Forelimb muscle (tissue), 1 donor: Measurements from ENCODE around the gene CYB561A3. TPM values are rescaled to one million over a fixed set of nuclear protein-coding genes. Genes with fewer than 3 reads are reported as not detected.

ENCODE experiments used
- DNase-seq: peaks from one replicate; pipeline ENCODE4 v3.0.0-alpha.2; 2013; ENCODE audit warnings: low read depth
- polyA plus RNA-seq: library from polyadenylated mRNA; unstranded; fragments of 120-200 nt; gene quantifications from one replicate; pipeline ENCODE4 v1.2.1, GENCODE V29; 2013; ENCODE audit not compliant: insufficient read length

CYB561A3 gene
- polyA plus RNA-seq, 1 donor: 16.4 TPM

DNA sequence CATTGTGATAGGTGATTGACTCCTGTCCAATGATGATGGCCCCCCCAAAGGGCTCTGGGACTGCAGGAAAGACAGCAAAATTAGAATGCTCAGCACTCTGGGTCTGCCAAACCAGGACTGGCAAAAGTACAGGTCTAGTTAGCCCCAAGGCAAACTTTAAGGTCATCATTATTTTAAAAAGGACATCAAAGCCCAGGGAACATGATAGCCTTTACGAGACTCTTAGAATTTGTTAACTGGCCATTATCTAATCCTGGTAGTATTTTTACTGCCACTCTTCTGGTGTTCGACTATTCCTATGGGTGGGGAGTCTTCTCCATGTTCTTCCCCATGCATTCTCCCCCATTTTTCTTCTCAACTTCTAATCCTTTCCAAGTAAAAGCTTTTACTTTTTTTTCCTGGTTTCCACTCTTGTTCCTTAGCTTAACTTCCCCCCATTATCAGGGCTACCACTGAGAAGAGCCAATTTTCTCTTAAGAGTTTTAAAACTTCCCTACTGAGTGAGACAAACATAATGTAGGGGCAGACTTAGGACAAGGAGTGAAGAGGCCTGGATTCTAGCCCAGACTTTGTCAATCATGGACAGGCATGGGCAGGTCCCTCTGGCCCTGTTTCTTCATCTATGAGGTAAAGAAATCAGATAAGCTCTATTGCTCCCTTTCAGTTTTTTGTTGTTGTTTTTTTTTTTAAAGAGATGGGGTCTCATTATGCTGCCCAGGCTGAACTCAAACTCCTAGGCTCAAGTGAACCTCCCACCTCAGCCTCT lies 35.9 kb downstream of the CYB561A3 start:
- DNase-seq: no peak

DNA sequence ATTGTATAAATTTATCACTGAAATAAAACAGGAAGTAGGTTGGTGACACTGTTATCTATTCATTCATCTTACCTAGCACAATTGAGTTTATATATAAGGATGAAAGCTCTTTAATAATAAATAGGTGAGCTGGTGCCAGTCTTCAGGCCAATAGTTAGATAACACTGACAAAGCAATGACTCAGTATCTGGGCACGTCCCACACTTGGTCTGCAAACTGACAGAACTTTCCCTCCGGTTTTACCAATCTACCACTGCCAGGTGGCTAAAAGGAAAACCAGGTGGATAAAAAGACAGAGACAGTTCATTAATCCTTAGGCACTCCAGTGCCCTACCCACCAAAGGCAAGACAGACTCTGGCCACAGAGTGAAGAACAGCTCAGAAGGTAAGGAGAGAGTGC lies 46.4 kb downstream of the CYB561A3 start:
- DNase-seq: no peak

DNA sequence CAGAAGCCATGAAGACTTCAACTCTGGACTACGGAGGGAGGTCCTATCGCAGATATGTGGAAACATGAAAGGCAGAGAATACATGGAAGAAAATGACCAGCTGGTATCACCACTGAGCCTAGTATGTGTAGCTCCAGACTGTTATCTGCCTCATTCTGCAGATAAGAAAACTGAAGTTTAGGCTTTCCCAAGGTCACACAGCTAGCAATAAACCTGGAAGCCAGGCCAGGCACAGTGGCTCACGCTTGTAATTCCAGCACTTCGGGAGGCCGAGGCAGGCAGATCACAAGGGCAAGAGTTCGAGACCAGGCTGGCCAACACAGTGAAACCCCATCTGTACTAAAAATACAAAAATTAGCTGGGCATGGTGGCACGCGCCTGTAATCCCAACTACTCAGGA lies 50.9 kb downstream of the CYB561A3 start:
- no peak for DNase-seq

DNA sequence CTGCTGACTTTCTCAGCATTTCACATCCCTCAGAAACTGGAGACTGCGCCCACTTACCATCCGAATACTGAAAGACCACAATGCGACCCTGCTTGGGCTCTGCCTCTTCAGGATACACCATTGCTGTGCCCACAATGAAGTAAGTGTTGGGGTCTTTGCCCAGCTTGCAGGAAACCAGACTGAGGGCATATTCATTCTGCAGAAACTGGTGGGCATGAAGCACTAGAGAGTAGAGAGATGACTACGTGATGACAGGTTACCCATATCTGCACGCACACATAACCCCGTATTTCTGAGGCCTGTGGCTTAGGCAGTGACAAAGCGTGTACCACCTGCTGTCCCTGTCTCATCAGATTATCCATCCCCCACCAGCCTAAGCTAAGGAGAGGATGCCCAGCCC lies 51.9 kb downstream of the CYB561A3 start:
- DNase-seq: no peak

DNA sequence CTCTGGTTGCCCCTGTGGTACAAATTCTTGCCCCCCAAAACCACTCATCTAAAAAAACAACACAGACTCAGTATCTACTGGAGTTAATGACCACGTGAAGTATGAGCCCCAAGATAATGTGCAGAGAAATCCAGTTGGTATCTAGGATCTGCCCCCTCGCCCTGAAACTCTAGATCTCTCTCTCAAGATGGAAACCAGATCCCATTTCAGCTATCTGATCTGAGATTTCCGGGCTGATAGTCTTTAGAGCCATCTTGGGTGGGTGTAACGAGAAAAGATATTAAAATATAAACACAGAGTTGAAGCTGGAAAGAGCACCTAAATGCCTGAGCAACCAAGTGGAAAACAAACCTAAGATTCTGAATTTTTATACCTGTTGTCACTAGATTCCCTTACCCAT lies 52.5 kb downstream of the CYB561A3 start:
- DNase-seq: no peak

DNA sequence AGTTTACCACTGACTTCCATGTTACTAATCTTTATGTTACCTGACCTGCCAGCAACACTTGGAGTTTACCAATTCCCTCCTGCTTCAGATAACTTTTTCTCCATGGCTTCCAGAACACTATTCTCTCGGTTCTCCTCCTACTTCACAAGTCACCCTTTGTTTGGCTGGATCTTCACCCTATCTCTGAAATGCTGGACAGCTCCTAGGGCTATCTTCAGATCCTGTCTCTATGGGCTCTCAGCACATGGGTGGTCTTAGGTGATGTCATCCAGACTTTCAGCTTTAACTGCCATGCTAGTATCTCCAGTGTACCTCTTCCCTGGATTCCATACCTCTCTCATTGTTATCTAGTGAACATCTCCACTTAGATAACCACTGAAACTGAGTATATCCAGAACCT lies 54.3 kb downstream of the CYB561A3 start:
- DNase-seq: no peak

DNA sequence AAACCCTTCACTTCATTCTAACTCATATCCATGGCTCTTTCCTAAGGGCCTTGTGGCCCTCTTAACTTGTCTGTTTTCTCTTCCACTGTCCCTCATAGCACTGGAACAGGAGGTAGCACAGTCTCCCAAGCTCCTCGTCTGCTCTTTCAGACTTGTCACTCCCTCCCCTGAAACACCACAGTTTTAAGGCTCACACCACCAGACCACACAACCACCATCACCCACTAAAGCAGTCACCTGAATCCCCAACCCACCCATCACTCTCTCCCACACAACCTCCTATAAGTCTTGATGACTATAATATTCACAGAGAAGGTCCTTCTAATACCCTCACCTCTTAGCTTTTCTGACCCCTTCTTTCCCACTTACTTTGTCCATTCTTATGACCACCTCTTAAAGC lies 55.5 kb downstream of the CYB561A3 start:
- DNase-seq: no peak

DNA sequence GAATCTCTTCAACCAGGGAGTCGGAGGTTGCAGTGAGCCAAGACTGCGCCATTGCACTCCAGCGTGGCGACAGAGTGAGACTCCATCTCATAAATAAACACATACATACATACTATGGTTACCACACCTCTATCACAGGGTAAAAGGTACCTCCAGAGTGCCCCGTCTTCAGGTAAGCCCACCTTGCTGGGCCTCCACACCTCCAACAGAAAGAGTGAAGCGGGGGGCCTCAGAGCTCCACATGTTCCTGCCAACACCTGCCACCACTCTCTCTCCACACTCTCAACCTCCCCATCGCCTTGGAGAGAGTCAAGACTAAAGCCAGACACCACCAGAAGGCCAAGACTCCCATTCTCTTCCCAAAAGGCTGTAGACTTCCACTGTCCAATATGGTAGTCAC lies 56.3 kb downstream of the CYB561A3 start:
- DNase-seq: no peak

DNA sequence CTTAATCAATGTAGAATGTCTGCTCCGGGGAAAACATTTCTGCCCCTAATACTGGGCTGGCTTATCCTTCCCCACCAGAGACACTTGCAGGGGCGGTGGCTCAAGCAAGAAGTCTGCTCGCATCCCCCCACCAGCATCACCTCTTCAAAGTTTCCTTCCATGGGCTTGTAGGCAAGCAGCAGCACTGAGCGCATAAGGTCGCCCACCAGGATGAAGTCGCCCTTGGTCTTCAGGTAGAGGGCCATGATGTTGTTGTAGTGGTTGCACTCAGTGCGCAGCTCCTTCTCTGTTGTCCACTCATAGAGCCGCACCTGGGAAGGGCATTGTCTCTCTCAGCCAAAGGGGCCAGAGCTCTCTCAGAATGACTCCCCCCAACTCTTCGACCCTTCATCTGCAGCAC lies 58.0 kb downstream of the CYB561A3 start:
- no peak for DNase-seq

DNA sequence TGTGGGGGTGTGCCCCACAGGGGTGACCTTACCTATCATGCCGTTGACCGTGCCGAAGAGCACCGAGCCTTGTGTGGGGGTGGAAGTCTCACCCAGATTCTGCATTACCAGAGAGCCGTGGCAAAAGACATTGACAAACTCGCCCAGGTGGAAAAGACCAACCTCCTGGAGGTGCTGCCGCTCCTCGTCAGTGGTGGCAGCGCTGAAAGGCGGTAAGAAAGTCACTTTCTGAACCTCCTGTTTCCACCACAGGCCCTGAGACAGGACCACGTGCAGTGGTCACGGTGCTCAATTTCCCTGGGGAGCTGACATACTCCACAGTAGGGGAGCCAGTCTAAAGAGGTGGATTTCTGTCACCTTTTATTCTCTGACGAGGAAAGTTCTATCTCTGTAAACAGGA lies 59.1 kb downstream of the CYB561A3 start:
- DNase-seq: no peak

Other genes with a start within 250 kb of the CYB561A3 start
- gene VPS37C, start 200.5 kb downstream of the CYB561A3 start, polyA plus RNA-seq: 16.9 TPM
- 1.5 TPM for gene PGA3, start 158.4 kb downstream of the CYB561A3 start, polyA plus RNA-seq
- 1.1 TPM for gene PGA4, start 139.5 kb downstream of the CYB561A3 start, polyA plus RNA-seq
- 1.7 TPM for gene PGA5, start 120.7 kb downstream of the CYB561A3 start, polyA plus RNA-seq
- 11.0 TPM for gene VWCE, start 66.6 kb downstream of the CYB561A3 start, polyA plus RNA-seq
- 195 TPM for gene DDB1, start 28.8 kb downstream of the CYB561A3 start, polyA plus RNA-seq
- 18.5 TPM for gene TKFC, start 28.7 kb downstream of the CYB561A3 start, polyA plus RNA-seq
- gene TMEM138, start 492 bp upstream of the CYB561A3 start, polyA plus RNA-seq: 19.1 TPM
- 13.1 TPM for gene TMEM216, start 30.7 kb upstream of the CYB561A3 start, polyA plus RNA-seq
- 72.1 TPM for gene CPSF7, start 68.1 kb upstream of the CYB561A3 start, polyA plus RNA-seq
- gene SDHAF2, start 68.2 kb upstream of the CYB561A3 start, polyA plus RNA-seq: 27.8 TPM
- 0.14 TPM for gene LRRC10B, start 146.9 kb upstream of the CYB561A3 start, polyA plus RNA-seq
- gene SYT7, start 219.2 kb upstream of the CYB561A3 start, polyA plus RNA-seq: 3.3 TPM